NCI-H1417 (cell line): ENCODE results near the gene MED29.

Experiments
- DNase-seq, 3 experiments: peaks; one replicate each; lab custom pipeline; 2025; lab: John Stamatoyannopoulos, UW

The MED29 gene, protein sequence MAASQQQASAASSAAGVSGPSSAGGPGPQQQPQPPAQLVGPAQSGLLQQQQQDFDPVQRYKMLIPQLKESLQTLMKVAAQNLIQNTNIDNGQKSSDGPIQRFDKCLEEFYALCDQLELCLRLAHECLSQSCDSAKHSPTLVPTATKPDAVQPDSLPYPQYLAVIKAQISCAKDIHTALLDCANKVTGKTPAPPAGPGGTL

DNA sequence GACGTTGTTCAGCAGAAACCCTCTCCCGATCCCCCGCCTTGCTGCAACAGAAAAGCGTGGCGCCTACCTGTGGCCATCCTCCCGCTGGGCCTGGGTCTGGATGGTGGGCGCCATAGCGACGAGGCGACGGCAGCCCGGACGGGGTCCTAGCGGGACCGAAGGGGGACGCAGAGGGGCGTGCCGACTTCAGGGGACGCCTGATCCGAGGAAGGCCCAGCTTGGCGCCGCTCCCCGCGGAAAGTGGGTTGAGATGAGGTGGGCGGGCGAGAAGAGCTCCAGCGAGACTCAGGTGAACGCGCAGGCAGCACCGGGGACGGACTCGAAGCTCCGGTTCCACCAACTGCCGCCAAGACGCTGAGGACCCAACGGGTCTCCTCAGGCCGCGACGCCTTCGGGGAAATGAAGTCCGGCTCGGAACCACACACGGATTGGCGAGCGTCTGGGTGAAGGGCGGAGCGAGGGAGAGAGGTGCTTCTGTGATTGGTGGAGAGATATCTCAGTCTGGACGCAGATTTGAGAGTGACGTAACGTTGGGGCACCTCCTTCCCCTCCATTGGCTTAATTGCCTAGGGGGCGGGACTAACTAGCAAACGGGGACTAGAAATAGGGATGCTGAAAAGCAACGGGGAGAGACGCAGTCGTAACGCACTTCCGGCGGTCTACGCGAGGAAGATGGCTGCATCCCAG, at the start of gene MED29, which contains the start of gene PAF1:
TSS of gene MED29 (plus strand) at position 628 of the 687 bp plus-strand sequence. CDS start at position 673, 45 bp downstream.
TSS of gene PAF1 (minus strand) at position 356 of the 687 bp plus-strand sequence. CDS start at position 114, 242 bp downstream.
- DNase-seq: peak; percentile 98 to 100 (median 99)

DNA sequence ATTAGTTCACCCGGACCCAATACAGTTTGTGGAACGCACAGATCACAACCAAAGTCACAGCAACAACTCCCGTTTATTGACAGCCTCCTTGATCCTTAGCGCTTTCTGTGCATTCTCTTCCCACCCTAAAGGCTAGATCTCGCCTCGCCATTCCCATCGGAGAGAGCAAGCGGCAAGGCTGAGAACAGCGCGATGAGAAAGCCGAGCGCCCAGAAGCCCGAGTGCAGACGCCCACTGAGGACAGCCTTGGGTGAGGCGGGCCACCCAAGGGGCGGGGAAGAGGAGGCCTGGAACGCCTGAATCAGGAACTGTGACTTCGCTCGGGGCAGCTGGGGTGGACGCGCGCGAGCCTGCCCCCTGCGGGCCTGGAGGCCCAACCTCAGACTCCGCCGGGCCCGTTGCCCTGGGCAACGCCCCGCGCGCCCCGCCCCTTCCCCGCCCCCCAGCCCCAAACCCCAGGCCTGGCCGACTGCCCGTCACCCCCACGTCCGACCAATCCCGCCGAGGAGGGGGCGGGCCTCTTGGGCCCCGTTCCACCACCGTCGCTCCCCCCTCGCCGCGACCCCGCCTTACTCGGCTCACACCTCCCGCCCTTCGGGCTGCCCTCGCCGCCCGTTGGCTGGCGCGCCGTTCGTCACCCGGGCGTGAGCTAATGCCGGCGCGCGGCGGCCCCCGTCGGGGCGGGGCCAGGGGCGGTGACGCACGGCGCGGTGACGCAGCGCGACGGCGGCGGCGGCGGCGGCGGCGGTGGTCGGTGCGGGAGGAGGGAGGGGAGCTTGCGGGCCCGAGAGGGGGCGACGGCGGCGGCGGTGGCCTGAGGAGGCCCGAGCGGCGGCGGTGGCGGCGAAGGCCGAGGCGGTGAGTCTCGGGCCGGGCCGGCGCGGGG, 49.2 kb upstream of the MED29 start, which contains the start of gene SAMD4B:
TSS of gene SAMD4B (plus strand) at position 703 of the 886 bp plus-strand sequence. CDS start 14,473 bp downstream, outside the sequence.
- DNase-seq: peak; percentile 97 to 99 (median 97)

DNA sequence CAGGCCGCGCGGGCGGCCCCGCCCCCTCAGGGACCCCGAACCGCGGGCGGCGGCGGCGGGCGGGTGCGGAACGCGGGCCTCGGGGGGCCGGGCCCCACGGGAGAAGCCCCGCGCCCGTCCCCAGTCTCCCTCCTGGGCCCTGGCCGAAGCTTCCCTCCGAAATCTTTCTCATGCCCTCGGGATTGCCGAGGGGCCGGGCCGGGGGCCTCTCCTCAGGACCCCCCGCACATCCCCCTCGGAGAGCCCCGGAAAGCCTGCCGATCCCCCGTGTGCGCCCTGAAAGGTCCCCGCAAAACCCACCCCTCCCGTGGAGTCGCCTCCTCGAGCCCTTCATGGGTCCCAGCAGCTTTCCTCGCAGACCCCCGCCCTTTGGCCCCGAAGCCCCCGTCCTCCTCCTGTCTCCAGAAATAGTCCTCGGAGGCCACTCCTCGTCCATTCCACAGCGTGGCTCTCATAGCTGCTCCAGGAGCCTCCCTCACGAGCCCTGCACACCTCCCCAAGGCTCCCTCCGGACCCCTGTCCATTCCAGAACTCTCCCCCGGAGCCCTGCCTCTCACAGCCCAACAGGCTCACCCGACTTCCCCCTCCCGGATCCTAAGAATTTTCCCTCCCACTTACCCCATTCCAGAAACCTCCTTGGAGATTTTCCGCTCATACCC, 48.4 kb upstream of the MED29 start:
- DNase-seq: peak in 2 of 3 experiments; percentile 8 to 26

DNA sequence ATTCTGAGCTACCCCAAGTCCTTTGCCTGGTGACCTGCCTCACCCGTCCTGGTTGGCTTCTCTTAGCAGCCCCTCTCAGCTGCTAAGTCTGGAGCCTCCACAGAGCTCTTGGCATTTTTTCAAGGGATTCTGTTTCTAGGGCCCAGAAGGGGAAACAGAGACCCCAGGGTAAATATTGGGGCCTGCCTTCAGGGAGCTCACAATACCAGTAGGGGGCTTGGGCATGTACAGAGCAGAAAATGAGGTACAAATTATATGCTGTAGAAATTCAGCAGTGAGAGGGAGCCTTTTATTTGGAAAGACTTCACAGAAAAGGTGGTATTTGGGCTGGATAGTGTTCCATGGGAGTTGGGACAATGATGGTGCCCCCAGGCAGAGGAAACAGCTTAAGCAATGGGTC, 45.2 kb upstream of the MED29 start:
- no peak for DNase-seq

DNA sequence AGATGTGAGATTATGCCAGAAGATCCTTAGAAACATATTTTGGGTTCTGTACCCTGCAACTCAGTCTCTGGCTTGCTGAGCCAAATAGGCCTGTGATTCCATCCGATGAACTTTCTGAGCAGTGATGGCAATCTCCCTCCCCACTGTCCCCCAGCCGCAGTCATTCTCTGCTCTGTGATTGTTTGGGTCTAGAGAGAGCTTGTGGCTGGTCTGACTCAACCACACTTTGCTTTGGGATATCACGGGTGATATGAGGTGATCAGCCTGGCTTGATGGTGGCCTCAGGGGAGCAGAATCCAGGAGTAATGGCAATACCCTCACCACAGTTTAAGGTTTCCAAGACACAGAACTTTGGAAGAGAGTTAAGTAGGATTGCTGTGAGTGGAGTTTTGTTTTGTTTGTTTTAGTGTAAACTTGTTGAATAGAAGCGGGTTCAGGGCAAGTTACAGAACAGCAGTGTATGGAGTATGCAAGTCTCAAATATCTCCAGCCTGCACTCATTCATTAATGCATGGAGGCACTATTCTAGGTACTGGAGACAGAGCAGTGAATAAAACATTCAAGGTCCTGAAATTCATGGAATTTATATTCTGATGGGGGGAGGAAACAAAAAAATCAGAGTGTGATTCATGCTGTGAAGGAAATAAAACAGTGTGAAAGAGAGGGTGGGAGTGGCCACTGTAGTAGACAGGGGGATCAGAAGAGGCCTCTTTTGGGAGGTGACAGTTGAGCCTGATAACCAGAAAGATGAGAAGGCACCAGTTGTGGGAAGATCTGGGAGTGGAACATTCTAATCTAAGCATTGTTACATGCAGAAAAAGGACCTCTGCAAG, 43.6 kb upstream of the MED29 start:
- DNase-seq: no peak

DNA sequence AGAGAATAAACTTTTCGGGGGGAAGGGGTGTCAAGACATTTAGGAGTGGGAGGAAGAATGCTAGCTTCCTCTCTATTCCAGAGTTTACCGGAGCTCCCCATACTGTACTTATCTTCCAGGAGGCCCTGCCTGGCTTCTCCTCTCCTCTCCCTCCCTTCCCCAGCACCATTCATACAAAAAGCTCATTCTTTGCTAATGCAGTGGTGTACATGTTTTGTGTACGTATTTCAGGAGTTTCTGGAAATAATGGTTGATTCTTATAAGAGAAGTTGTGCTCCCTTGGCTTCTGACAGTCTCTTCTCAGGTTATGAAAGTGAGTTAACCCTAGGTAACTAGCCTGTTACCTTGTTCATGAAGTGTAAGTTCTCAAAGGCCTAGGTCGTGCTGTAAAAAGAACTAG, 41.9 kb upstream of the MED29 start:
- no peak for DNase-seq

DNA sequence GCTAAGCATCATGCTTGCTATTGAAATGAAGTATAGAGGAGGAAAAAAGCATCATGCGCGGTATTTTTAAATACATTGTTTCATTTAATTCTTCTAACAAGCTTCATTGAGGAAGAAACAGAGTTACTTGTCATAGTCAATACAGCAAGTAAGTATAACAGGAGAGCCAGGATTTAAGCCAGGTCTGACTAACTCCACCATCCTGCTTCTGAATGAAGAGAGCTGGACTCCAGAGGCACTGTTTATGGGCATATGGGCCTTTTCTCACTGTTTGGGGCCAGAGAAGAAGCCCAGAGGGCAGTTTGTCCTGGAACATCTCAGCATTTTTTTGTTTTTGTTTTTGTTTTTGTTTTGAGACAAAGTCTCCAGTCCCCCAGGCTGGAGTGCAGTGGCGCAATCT, 41.0 kb upstream of the MED29 start:
- no peak for DNase-seq

DNA sequence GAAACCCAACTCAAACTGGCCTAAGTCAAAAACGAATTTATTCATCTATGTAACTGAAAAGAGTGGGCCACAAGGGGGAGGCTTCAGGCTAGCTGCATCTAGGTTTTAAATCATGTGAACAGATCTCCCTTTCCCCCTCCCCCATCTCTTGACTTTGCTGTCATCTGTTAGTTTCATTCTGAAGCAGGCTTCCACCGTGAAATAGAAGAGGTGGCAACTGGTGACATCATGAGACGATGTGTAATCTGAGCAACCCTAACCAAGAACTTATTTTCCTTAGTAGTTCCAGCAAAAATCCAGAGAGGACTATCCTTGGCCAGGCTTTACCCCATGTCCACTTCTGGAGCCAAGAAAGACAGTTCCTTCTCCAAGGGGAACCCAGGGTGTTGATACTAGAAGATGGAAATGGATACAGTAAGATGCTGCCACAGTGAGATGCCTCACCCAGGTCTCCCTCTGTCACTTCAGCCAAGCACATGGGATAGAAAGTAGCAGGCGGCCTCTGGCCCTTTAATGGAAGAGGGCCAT, 39.6 kb upstream of the MED29 start:
- no peak for DNase-seq

DNA sequence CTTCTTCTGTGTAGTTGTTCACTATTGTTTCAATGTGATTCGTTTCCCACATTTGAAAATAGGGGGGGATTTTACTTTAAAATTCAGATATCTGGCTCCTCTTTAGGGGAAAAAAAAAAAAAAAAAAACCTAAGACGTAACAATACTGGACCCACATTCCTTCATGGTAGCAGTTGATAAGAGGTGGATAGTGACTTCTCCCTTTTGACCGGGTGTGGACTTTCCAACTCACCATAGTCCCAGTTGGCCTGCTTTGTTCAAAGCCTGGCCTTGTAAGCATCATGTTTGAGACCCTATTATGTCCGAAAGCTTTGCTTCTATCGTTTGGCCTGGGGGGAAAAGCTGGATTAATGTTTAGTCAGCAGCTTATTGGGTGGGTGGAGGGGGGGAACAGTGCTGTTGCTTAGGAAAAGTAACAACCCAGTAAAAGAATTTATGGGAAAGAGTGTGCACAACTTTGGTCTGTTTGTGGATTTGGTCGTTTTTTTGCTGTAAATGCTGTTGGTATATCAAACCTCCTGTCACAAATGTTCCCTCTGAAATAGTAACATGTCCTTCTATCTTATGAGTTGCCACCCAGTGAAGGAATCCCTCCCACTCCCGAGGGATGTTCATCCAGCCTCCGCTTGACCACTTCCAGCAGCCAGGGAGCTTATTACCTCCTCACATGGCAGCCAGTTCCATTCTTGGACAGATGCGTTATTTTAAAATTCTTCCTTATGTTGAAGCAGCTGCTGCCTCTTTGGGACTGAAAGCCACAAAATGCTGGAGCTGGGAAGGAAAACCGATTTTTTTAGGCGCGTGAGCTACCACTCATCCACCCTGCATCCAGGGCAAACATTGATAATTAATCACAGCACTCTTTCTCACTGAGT, 38.6 kb upstream of the MED29 start:
- DNase-seq: no peak

DNA sequence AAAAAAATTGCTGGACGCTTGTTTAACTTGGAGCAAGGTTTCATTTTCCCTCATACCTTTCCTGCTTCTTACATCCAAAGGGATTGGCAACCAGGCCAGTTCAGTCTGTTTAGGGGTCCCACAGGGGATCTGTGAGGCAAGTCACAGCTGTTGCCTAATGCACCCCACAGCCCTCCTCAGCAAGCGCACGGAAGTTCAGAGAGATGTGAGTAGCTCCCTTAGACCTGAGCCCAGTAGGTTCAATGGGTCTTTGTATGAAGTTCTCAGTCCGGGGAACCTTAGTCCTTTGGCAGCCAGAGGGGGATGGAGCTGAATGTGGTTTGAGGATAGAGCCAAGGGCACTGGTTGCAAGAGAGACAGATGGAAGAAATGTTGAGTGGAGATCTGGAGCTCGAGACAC, 35.9 kb upstream of the MED29 start:
- DNase-seq: no peak

DNA sequence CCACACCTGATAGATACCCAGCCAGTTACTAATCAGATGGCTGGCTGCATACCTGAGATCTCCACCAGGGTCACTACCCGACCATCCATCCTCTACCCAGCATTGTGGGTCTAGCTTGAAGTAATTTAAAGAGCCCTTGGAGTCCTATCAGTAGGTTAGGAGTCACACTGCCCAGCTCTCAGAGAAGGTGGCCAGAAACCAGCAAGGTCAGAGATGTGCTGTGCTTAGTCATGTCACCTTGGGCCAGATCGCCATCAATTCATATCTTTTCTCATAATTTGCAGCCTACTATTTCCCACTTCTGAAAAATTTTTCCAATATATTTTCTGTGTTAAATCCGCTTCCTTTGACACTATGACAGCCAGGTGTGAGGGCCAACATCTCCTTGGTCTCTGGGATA, 35.1 kb upstream of the MED29 start:
- DNase-seq: no peak

DNA sequence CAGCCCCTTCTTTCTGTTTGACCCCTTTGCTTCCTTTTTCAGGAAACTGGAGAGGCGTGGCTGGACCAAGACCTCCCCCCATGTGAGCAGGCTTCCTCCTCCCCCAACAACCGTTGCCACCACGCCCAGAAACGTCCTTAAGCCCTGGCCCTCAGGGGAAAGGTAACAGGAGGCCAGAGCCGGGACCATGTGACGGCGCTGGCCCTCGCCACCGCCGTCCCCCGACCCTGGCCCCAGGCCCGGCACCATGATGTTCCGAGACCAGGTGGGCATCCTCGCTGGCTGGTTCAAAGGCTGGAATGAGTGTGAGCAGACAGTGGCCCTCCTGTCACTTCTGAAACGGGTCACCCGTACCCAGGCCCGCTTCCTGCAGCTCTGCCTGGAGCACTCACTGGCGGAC, 34.5 kb upstream of the MED29 start:
- DNase-seq: no peak

DNA sequence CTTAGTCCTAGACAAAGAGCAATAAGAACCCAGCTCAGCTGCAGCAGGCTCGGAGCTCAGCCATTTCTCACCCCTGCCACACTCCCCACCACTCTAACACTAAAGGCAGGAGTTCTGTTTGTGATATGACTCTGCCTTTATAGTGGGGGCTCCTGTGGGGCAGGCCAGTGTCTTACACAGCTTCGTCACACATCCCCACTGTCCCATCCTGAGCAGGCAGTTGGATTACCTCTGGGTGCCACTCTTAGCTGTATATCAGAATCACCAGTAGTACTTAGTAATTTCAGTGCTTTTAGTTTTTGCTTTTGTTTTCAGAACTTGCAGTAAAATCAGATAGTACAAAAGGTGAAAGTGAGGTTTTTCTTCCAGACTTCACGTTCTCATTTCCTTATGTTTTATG, 32.2 kb upstream of the MED29 start:
- DNase-seq: no peak

DNA sequence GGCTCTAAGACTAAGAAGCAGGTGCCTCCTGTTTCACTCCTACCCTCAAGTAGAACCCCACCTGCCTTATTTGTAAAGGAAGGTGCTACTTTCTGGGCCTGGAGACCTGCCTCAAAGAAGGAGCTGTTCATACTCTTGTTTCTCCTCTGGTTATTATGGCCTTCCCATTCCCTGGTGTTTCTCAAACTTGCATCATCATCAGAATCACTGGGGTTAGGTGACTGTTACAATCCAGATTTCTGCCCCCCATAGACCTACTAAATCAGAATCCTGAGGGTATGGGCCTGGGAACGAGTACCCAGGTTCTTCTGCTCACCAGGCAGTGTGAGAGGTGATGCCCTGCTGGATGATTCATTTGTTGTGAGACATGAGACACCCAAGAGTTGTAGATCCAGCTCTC, 30.6 kb upstream of the MED29 start:
- DNase-seq: no peak

DNA sequence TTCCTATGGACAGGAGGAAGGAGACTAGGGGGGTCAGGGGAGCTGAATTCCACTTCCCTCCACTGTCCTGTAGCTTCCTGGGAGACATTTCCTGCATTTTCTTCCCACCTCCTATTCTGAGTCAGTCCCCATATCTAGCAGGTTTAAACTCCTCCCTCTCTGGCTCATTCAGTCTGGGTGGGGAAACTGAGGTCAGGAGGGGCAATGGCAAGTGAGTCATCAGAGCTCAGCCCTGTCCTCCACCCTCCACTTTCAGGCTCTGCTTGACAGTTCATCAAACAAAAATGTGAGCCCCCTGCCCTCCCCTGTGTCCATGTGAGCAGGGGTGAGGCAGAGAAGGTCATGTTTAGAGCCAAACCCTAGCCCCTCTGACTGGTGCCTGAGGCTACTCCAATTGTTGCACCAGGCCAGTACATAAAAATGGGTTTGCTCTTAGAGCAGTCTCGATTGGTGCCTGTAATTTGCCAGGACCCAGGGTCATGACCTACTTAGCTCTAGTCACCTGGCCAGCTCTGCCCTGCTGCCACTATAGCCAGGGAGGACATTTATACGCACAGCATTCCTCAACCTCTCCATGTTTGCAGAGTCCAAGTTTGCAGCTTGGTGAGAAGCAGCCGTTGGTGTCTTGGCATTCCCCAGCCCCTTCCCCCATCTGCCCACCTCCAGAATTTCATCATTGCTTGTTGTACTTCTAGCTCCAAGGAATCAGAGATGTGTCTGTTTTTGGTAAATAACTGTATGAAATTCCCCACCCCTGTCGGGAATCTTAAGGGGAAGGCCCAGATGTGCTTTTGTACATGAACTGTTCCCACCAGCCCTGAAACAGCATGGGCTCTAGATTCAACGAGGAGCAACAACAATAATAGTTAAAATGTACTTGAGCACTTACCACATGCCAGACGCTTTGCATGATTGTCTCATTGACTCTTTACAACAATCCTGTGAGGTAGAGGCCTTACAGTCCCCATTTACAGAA, 28.2 kb upstream of the MED29 start:
- DNase-seq: no peak

DNA sequence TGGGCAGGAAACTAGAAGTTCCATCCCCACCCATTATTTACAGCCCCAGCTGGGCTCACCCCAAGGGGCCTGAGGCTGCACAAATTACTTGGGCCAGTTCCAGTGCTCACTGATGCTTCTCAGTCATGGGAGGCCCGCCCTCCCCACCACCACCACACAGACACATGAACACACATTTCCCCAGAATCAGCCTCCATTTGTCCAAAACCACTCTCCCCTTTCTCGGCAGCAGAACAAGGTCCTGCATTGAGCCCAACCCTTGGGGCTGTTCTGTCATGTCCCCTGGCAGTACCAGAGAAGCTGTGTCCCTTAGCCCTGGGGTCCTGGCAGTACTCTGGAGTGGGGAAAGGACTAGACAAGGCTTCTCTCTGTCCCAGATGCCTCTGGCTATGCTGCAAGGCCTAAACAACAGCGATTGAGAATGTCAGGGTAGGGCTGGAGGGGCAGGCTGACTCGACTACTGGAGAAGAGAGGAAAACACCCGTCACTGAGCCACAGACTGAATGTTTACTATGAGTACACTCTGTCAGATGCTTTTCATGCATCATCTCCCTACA, 27.2 kb upstream of the MED29 start:
- DNase-seq: no peak

DNA sequence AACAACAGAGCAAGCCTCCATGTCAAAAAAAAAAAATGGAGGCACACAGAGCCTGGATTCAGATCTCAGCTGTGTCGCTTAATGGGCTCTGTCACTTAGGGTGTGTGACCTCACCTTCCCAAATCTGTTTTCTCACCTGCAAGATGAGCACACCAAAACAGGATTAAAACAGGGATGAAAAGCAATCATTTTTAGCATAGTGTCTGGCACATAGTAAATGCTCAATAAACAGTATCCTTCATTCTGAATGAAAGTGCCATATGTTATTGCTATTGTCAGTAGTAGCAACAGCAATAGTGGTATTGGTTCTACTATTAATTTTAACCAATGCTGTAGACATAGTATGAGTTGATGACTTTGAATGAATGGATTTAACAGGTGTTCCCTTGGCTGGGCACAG, 25.6 kb upstream of the MED29 start:
- DNase-seq: no peak

DNA sequence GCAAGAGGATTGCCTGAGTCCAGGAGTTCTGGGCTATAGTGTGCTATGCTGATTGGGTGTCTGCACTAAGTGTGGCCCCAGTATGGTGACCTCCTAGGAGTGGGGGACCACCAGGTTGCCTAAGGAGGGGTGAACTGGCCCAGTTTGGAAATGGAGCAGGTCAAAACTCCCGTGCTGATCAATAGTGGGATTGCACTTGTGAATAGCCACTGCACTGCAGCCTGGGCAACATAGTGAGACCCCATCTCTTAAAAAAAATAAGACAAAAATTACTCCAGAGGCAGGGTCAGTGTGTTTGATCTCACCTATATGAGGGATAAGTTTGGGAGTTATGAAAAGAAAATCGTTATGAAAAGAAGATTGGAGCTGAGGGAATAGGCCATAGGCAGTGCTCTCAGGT, 22.0 kb upstream of the MED29 start:
- no peak for DNase-seq
